GM23338 (cell line): ENCODE measurements around the gene KICS2.

Source experiments
- CREB1 ChIP-seq: fragments of 250-450 bp; sonication (Bioruptor Pico); IDR thresholded peaks from 2 replicates; pipeline ENCODE4 v1.5.0; 2020; ENCODE audit warnings: low read depth, mild to moderate bottlenecking, moderate library complexity
- CTCF ChIP-seq, 2 experiments: fragments of 200-600 bp in 1 of 2; sonication (generic) in 1 of 2; conservative IDR thresholded peaks; 2 replicates each; pipeline versions ENCODE4 v1.5.1 to v1.6.1; 2016 to 2017; ENCODE audit warnings: antibody characterized with exemption in 2 of 2, low read depth in 2 of 2, mild to moderate bottlenecking in 2 of 2, moderate library complexity in 1 of 2
- EZH2 ChIP-seq: fragments of 200-600 bp; sonication (generic); IDR thresholded peaks from one replicate; pipeline ENCODE4 v1.8.0; 2017; ENCODE audit warnings: antibody characterized with exemption, mild to moderate bottlenecking, low read depth; ENCODE audit not compliant: unreplicated experiment
- EZH2phosphoT487 ChIP-seq: fragments of 200-600 bp; sonication (generic); IDR thresholded peaks from one replicate; pipeline ENCODE4 v1.8.1; 2018; ENCODE audit warnings: antibody characterized with exemption; ENCODE audit not compliant: unreplicated experiment
- JUNB ChIP-seq: IDR thresholded peaks from one replicate; pipeline ENCODE4 v1.6.1; 2016; ENCODE audit warnings: antibody characterized with exemption; ENCODE audit not compliant: unreplicated experiment
- NANOG ChIP-seq: IDR thresholded peaks from 2 replicates; pipeline ENCODE4 v1.6.1; 2016; ENCODE audit warnings: antibody characterized with exemption, borderline replicate concordance
- POLR2AphosphoS5 ChIP-seq: IDR thresholded peaks from 2 replicates; pipeline ENCODE4 v1.6.1; 2016; ENCODE audit warnings: antibody characterized with exemption, low read depth
- STAT1 ChIP-seq: IDR thresholded peaks from one replicate; pipeline ENCODE4 v1.6.1; 2016; ENCODE audit warnings: antibody characterized with exemption; ENCODE audit not compliant: unreplicated experiment
- ZNF114 ChIP-seq: fragments of 250-450 bp; sonication (Bioruptor Pico); IDR thresholded peaks from 2 replicates; pipeline ENCODE4 v1.5.0; 2020; ENCODE audit warnings: mild to moderate bottlenecking, moderate library complexity
- ZNF331 ChIP-seq: fragments of 250-450 bp; sonication (Bioruptor Pico); IDR thresholded peaks from 2 replicates; pipeline ENCODE4 v1.5.0; 2020; ENCODE audit warnings: low read depth, mild to moderate bottlenecking, moderate library complexity
- TF ChIP-seq, protein P1 (sequence below): IDR thresholded peaks from one replicate; pipeline ENCODE4 v1.6.1; 2018; ENCODE audit warnings: antibody characterized with exemption; ENCODE audit not compliant: unreplicated experiment
- TF ChIP-seq, protein P2 (sequence below): IDR thresholded peaks from 2 replicates; pipeline ENCODE4 v1.6.1; 2016; ENCODE audit warnings: antibody characterized with exemption

DNA sequence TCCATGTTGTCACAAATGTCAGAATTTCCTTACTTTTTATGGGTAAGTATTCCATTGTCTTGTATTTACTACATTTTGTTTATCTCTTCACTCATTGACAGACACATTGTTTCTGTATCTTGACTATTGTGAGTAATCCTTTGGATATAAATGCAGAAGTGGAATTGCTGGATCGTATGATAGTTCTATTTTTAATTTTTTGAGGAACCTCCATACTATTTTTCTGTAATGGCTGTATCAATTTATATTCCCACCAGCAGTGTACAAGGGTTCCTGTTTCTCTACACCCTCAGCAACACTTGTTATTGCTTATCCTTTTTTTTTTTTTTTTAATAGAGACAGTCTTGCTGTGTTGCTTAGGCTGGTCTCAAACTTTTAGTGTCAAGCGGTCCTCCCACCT is 3.5 kb upstream of the KICS2 start:
- TF ChIP-seq CTCF (conservative IDR thresholded peaks at IDR 0.05; ENCODE audit: low read depth in 2 of 2) (no peak), POLR2AphosphoS5 (no peak), JUNB (no peak), EZH2phosphoT487 (no peak), EZH2 (no peak), ZNF114 (CRISPR knock-in tag) (no peak), CREB1 (no peak), NANOG (no peak), STAT1 (no peak), ZNF331 (CRISPR knock-in tag) (no peak)
- TF ChIP-seq, protein P1, sequence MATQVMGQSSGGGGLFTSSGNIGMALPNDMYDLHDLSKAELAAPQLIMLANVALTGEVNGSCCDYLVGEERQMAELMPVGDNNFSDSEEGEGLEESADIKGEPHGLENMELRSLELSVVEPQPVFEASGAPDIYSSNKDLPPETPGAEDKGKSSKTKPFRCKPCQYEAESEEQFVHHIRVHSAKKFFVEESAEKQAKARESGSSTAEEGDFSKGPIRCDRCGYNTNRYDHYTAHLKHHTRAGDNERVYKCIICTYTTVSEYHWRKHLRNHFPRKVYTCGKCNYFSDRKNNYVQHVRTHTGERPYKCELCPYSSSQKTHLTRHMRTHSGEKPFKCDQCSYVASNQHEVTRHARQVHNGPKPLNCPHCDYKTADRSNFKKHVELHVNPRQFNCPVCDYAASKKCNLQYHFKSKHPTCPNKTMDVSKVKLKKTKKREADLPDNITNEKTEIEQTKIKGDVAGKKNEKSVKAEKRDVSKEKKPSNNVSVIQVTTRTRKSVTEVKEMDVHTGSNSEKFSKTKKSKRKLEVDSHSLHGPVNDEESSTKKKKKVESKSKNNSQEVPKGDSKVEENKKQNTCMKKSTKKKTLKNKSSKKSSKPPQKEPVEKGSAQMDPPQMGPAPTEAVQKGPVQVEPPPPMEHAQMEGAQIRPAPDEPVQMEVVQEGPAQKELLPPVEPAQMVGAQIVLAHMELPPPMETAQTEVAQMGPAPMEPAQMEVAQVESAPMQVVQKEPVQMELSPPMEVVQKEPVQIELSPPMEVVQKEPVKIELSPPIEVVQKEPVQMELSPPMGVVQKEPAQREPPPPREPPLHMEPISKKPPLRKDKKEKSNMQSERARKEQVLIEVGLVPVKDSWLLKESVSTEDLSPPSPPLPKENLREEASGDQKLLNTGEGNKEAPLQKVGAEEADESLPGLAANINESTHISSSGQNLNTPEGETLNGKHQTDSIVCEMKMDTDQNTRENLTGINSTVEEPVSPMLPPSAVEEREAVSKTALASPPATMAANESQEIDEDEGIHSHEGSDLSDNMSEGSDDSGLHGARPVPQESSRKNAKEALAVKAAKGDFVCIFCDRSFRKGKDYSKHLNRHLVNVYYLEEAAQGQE = no peak
- TF ChIP-seq, protein P2, sequence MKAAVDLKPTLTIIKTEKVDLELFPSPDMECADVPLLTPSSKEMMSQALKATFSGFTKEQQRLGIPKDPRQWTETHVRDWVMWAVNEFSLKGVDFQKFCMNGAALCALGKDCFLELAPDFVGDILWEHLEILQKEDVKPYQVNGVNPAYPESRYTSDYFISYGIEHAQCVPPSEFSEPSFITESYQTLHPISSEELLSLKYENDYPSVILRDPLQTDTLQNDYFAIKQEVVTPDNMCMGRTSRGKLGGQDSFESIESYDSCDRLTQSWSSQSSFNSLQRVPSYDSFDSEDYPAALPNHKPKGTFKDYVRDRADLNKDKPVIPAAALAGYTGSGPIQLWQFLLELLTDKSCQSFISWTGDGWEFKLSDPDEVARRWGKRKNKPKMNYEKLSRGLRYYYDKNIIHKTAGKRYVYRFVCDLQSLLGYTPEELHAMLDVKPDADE = no peak
